HepG2 (cell line): ENCODE results near the gene PFDN5. TPM values are rescaled to one million over a fixed set of nuclear protein-coding genes. Genes with fewer than 3 reads are reported as not detected.

ENCODE experiments used
- CBX2 ChIP-seq, 2 experiments: fragments of 200-600 bp in 1 of 2; sonication (generic); formaldehyde crosslinking in 1 of 2; IDR thresholded peaks; 2 replicates each; pipeline versions ENCODE4 v1.7.0 to v1.8.1; 2018 to 2022; ENCODE audit warnings: low read depth in 2 of 2, low read length in 1 of 2, mild to moderate bottlenecking in 1 of 2, missing genetic modification reagents in 1 of 2
- CHCHD3 ChIP-seq: sonication (generic); formaldehyde crosslinking; IDR thresholded peaks from 2 replicates; pipeline ENCODE4 v1.8.0; 2022; ENCODE audit warnings: mild to moderate bottlenecking, missing genetic modification reagents, moderate library complexity
- FIP1L1 ChIP-seq: fragments of 200-400 bp; formaldehyde crosslinking; IDR thresholded peaks from 2 replicates; pipeline ENCODE4 v1.6.1; 2018; ENCODE audit warnings: low read depth, mild to moderate bottlenecking, low read length, moderate library complexity, borderline replicate concordance; ENCODE audit not compliant: insufficient read depth
- HES4 ChIP-seq: sonication (generic); formaldehyde crosslinking; IDR thresholded peaks from 2 replicates; pipeline ENCODE4 v1.9.0; 2021; ENCODE audit warnings: mild to moderate bottlenecking, missing genetic modification reagents, borderline replicate concordance
- HNF4G ChIP-seq, 2 experiments: sonication (generic) in 1 of 2; formaldehyde crosslinking in 1 of 2; IDR thresholded peaks; 2 replicates each; pipeline versions ENCODE4 v1.4.0 to v1.6.1; 2011 to 2020; ENCODE audit warnings: borderline replicate concordance in 2 of 2, low read depth in 2 of 2, mild to moderate bottlenecking in 2 of 2, low read length in 1 of 2, missing genetic modification reagents in 1 of 2, moderate library complexity in 1 of 2
- MIXL1 ChIP-seq: IDR thresholded peaks from 2 replicates; pipeline ENCODE4 v1.6.1; 2016
- STAT5B ChIP-seq: sonication (generic); formaldehyde crosslinking; IDR thresholded peaks from 2 replicates; pipeline ENCODE4 v1.4.0; 2020; ENCODE audit warnings: missing genetic modification reagents
- XBP1 ChIP-seq: sonication (generic); formaldehyde crosslinking; IDR thresholded peaks from 2 replicates; pipeline ENCODE4 v1.5.0; 2020; ENCODE audit warnings: missing genetic modification reagents
- ZBTB38 ChIP-seq: sonication (generic); formaldehyde crosslinking; IDR thresholded peaks from 2 replicates; pipeline ENCODE4 v1.5.1; 2020; ENCODE audit warnings: mild to moderate bottlenecking, missing genetic modification reagents
- ZMYM4 ChIP-seq: sonication (generic); formaldehyde crosslinking; IDR thresholded peaks from 2 replicates; pipeline ENCODE4 v1.8.1; 2023; ENCODE audit warnings: mild to moderate bottlenecking, missing genetic modification reagents
- ZNF44 ChIP-seq: sonication (generic); formaldehyde crosslinking; IDR thresholded peaks from 2 replicates; pipeline ENCODE4 v1.5.1; 2020; ENCODE audit warnings: mild to moderate bottlenecking, missing genetic modification reagents
- ZNF674 ChIP-seq: sonication (generic); formaldehyde crosslinking; IDR thresholded peaks from 2 replicates; pipeline ENCODE4 v1.5.0; 2020; ENCODE audit warnings: low read depth, mild to moderate bottlenecking, missing genetic modification reagents
- ZSCAN25 ChIP-seq: sonication (generic); formaldehyde crosslinking; IDR thresholded peaks from 2 replicates; pipeline ENCODE4 v1.8.0; 2022; ENCODE audit warnings: mild to moderate bottlenecking, missing genetic modification reagents
- polyA plus RNA-seq, 8 experiments: library from polyadenylated mRNA; depleted of rRNA in 3 of 8; stranded (reverse) in 7 of 8; unstranded in 1 of 8; fragments of >200 nt; fragmentation: Illumina TruSeq in 4 of 8; extraction: Trizol in 4 of 8; gene quantifications; 2 replicates each; pipeline versions ENCODE4 v1.2.1 to v1.2.3, GENCODE V29; 2011 to 2016; ENCODE audit warnings: low read depth in 4 of 8, missing spikeins in 1 of 8, mixed read lengths in 1 of 8; ENCODE audit not compliant: insufficient read depth in 1 of 8
- total RNA-seq, 5 experiments: library from RNA; depleted of rRNA; stranded (reverse); fragments of >200 nt; fragmentation: Illumina TruSeq; extraction: Trizol; gene quantifications; 2 replicates each; pipeline ENCODE4 v1.2.3, GENCODE V29; 2016; ENCODE audit warnings: low read depth in 1 of 5
- TF ChIP-seq, protein P1 (sequence below): sonication (generic); formaldehyde crosslinking; IDR thresholded peaks from 2 replicates; pipeline ENCODE4 v1.5.0; 2020; ENCODE audit warnings: mild to moderate bottlenecking, low read depth, missing genetic modification reagents, borderline replicate concordance
- TF ChIP-seq, protein P2 (sequence below): fragments of 450-650 bp; IDR thresholded peaks from 2 replicates; pipeline ENCODE4 v1.6.1; 2017; ENCODE audit warnings: mild to moderate bottlenecking
- TF ChIP-seq, protein P3 (sequence below), 2 experiments: fragments of 450-650 bp in 1 of 2; sonication (generic) in 1 of 2; formaldehyde crosslinking in 1 of 2; IDR thresholded peaks; 2 replicates each; pipeline versions ENCODE4 v1.6.1 to v1.8.0; 2016 to 2022; ENCODE audit warnings: antibody characterized with exemption in 1 of 2, mild to moderate bottlenecking in 1 of 2, missing genetic modification reagents in 1 of 2

PFDN5 gene
- total and polyA plus RNA-seq, 2 of the 13 experiments (the other 11 are each of a cell fraction or from before 2014, with no cell fraction given), result 449 to 462 TPM

DNA sequence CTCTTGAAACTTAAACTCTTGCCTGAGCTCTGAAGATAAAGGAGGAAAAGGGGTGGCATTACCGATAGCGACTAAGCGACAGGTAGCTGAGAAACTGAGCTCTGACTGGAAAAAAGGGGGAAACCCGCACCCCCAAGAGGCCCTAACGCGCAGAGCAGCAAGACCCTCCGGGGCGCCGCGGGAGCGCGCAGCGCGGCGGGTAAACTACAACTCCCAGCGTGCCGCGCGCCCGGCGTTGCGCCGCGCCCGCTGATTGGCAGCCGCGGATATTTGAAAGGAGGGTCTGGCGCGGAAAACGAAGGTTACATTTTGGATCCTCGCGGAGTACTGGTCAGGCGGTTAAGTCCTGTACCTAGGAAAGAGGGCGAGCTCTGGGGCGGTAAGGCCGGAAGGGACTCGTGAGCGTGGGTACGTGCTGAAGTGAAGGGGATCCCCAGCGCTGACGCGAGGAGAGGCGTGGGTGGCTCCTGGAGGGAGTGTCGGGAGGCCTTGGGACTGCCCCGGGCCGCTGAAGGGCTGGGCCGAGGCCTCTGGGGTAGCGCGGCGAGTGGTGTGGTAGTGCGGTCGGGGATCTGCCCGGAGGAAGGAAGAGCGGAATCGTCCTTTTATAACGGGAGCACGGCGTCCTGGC, 27.2 kb upstream of the PFDN5 start, which contains the start of gene ESPL1 (continued):
- no peak for TF ChIP-seq ZSCAN25 (CRISPR knock-in tag)
- TF ChIP-seq, protein P1, sequence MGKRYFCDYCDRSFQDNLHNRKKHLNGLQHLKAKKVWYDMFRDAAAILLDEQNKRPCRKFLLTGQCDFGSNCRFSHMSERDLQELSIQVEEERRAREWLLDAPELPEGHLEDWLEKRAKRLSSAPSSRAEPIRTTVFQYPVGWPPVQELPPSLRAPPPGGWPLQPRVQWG (CRISPR knock-in tag), result no peak
- TF ChIP-seq ZNF44 (CRISPR knock-in tag), result no peak
- no peak for TF ChIP-seq HNF4G (IDR thresholded peaks at IDR 0.05; ENCODE audit: borderline replicate concordance, low read depth, low read length)
- no peak for TF ChIP-seq HNF4G (CRISPR knock-in tag; IDR thresholded peaks at IDR 0.05; ENCODE audit: borderline replicate concordance, low read depth)
- TF ChIP-seq CBX2 (IDR thresholded peaks at IDR 0.05; ENCODE audit: low read depth, low read length), result no peak
- TF ChIP-seq CBX2 (CRISPR knock-in tag; IDR thresholded peaks at IDR 0.05; ENCODE audit: low read depth), result no peak
- no peak for TF ChIP-seq FIP1L1
- TF ChIP-seq STAT5B (CRISPR knock-in tag), result no peak
- TF ChIP-seq ZMYM4 (CRISPR knock-in tag), result peak; percentile 54; the same call in 1 of the 2 replicates
- TF ChIP-seq, protein P2, sequence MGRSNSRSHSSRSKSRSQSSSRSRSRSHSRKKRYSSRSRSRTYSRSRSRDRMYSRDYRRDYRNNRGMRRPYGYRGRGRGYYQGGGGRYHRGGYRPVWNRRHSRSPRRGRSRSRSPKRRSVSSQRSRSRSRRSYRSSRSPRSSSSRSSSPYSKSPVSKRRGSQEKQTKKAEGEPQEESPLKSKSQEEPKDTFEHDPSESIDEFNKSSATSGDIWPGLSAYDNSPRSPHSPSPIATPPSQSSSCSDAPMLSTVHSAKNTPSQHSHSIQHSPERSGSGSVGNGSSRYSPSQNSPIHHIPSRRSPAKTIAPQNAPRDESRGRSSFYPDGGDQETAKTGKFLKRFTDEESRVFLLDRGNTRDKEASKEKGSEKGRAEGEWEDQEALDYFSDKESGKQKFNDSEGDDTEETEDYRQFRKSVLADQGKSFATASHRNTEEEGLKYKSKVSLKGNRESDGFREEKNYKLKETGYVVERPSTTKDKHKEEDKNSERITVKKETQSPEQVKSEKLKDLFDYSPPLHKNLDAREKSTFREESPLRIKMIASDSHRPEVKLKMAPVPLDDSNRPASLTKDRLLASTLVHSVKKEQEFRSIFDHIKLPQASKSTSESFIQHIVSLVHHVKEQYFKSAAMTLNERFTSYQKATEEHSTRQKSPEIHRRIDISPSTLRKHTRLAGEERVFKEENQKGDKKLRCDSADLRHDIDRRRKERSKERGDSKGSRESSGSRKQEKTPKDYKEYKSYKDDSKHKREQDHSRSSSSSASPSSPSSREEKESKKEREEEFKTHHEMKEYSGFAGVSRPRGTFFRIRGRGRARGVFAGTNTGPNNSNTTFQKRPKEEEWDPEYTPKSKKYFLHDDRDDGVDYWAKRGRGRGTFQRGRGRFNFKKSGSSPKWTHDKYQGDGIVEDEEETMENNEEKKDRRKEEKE, result no peak
- TF ChIP-seq XBP1 (CRISPR knock-in tag), result no peak
- peak; percentile 35 for TF ChIP-seq ZBTB38
- TF ChIP-seq CHCHD3 (CRISPR knock-in tag), result peak; percentile 51; the same call in 1 of the 2 replicates
- no peak for TF ChIP-seq HES4 (CRISPR knock-in tag)
- 0 out of 2 replicates have a peak, but pooled peaks have one; percentile 34 for TF ChIP-seq MIXL1 (CRISPR knock-in tag)
- TF ChIP-seq, protein P3, sequence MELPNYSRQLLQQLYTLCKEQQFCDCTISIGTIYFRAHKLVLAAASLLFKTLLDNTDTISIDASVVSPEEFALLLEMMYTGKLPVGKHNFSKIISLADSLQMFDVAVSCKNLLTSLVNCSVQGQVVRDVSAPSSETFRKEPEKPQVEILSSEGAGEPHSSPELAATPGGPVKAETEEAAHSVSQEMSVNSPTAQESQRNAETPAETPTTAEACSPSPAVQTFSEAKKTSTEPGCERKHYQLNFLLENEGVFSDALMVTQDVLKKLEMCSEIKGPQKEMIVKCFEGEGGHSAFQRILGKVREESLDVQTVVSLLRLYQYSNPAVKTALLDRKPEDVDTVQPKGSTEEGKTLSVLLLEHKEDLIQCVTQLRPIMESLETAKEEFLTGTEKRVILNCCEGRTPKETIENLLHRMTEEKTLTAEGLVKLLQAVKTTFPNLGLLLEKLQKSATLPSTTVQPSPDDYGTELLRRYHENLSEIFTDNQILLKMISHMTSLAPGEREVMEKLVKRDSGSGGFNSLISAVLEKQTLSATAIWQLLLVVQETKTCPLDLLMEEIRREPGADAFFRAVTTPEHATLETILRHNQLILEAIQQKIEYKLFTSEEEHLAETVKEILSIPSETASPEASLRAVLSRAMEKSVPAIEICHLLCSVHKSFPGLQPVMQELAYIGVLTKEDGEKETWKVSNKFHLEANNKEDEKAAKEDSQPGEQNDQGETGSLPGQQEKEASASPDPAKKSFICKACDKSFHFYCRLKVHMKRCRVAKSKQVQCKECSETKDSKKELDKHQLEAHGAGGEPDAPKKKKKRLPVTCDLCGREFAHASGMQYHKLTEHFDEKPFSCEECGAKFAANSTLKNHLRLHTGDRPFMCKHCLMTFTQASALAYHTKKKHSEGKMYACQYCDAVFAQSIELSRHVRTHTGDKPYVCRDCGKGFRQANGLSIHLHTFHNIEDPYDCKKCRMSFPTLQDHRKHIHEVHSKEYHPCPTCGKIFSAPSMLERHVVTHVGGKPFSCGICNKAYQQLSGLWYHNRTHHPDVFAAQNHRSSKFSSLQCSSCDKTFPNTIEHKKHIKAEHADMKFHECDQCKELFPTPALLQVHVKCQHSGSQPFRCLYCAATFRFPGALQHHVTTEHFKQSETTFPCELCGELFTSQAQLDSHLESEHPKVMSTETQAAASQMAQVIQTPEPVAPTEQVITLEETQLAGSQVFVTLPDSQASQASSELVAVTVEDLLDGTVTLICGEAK (IDR thresholded peaks at IDR 0.05), result no peak
- TF ChIP-seq, protein P3 (CRISPR knock-in tag; IDR thresholded peaks at IDR 0.05), result peak; percentile 67; the same call in 1 of the 2 replicates
- TF ChIP-seq ZNF674 (CRISPR knock-in tag), result no peak
